HepG2 (cell line): Measurements from ENCODE around the gene TTYH1. TPM values are rescaled to one million over a fixed set of nuclear protein-coding genes. Genes with fewer than 3 reads are reported as not detected.
"Not testable (repeated sequence)": the region's sequence is repeated elsewhere in the genome, so short reads cannot be mapped to it uniquely, and the experiment has no call there.

ENCODE experiments used
- ATAC-seq: fragments of 200-7000 bp; cut with Tn5 transposase; 3 replicates; pipeline ENCODE4 v1.9.1; 2020; ENCODE audit warnings: mild to moderate bottlenecking, moderate library complexity
- BruUV-seq: library from RNA; stranded (reverse); fragments of 400-500 nt; replicated peaks from 2 replicates; lab custom pipeline; 2021; lab: Mats Ljungman, UMichigan
- CTCF ChIA-PET: fragments of 300-600 bp; formaldehyde crosslinking; extraction: SDS; loops from one replicate; lab custom pipeline; 2021; ENCODE audit warnings: low total read pairs, inconsistent platforms, low intra/inter-chr PET ratio; lab: Yijun Ruan, JAX
- POLR2A ChIA-PET: fragments of 350-600 bp; sonication (Branson Sonifier 250); formaldehyde crosslinking; loops from one replicate; lab custom pipeline; 2020; ENCODE audit warnings: antibody characterized with exemption, inconsistent platforms; lab: Yijun Ruan, JAX
- DNase-seq: peaks from one replicate; pipeline ENCODE4 v3.0.0-alpha.2; 2015; ENCODE audit warnings: low spot score
- FAIRE-seq: peaks from 3 replicates; lab custom pipeline; 2011; peaks lifted over from hg19 to GRCh38; lab: Jason Lieb, UNC
- H2AFZ ChIP-seq: one replicate; pipeline ENCODE4 v1.6.1; 2011; ENCODE audit warnings: low read length, inconsistent platforms
- H3K27ac ChIP-seq: fragments of 300-600 bp; 3 replicates; pipeline ENCODE4 v1.8.0; 2011; ENCODE audit warnings: mixed run types, mild to moderate bottlenecking, mixed read lengths, low read length, inconsistent platforms; ENCODE audit not compliant: insufficient read depth; ENCODE audit errors: extremely low read length
- H3K27me3 ChIP-seq, 2 experiments: fragments of 200-600 bp in 1 of 2; 2 replicates in 1 of 2; 3 replicates in 1 of 2; pipeline versions ENCODE4 v1.6.0 to v1.8.0; 2011; ENCODE audit warnings: low read length in 2 of 2, mild to moderate bottlenecking in 2 of 2, moderate library complexity in 2 of 2, inconsistent platforms in 1 of 2; ENCODE audit not compliant: insufficient read depth in 2 of 2, control insufficient read depth in 1 of 2
- H3K36me3 ChIP-seq, 2 experiments: fragments of 200-600 bp in 1 of 2; replicated peaks in 1 of 2; 2 replicates in 1 of 2; 3 replicates in 1 of 2; pipeline versions ENCODE4 v1.5.1 to v1.8.0; 2011; ENCODE audit warnings: low read length in 2 of 2, inconsistent platforms in 1 of 2; ENCODE audit not compliant: insufficient read depth in 2 of 2, control insufficient read depth in 1 of 2
- H3K4me1 ChIP-seq: 2 replicates; pipeline ENCODE4 v1.5.1; 2012; ENCODE audit warnings: low read length, inconsistent platforms; ENCODE audit not compliant: insufficient read depth
- H3K4me2 ChIP-seq: 2 replicates; pipeline ENCODE4 v1.6.0; 2011; ENCODE audit warnings: low read depth, low read length, inconsistent platforms
- H3K4me3 ChIP-seq, 3 experiments: fragments of 200-600 bp in 1 of 3; sonication (generic), shearing (Covaris generic) in 1 of 3; replicated peaks in 1 of 3; 2 replicates each; pipeline ENCODE4 v1.5.1; 2011 to 2016; ENCODE audit warnings: low read length in 3 of 3, inconsistent platforms in 2 of 3, low read depth in 2 of 3, mild to moderate bottlenecking in 2 of 3, control low read depth in 1 of 3, mixed read lengths in 1 of 3; ENCODE audit not compliant: insufficient read depth in 1 of 3
- H3K79me2 ChIP-seq: one replicate; pipeline ENCODE4 v1.6.1; 2011; ENCODE audit warnings: low read length, inconsistent platforms; ENCODE audit not compliant: insufficient read depth
- H3K9ac ChIP-seq: 2 replicates; pipeline ENCODE4 v1.6.0; 2011; ENCODE audit warnings: mild to moderate bottlenecking, low read depth, low read length, inconsistent platforms; ENCODE audit not compliant: insufficient read depth
- H3K9me3 ChIP-seq: 2 replicates; pipeline ENCODE4 v1.5.1; 2012; ENCODE audit warnings: mild to moderate bottlenecking, low read length
- H4K20me1 ChIP-seq: 2 replicates; pipeline ENCODE4 v1.6.0; 2011; ENCODE audit warnings: inconsistent platforms, mild to moderate bottlenecking, low read length, moderate library complexity; ENCODE audit not compliant: insufficient read depth
- MAFF ChIP-seq: IDR thresholded peaks from 2 replicates; pipeline ENCODE4 v1.6.1; 2011; ENCODE audit warnings: low read depth, low read length, improper control_type of control experiment
- MAFK ChIP-seq, 2 experiments: IDR thresholded peaks in 1 of 2; conservative IDR thresholded peaks in 1 of 2; 2 replicates each; pipeline ENCODE4 v1.6.1; 2011; ENCODE audit warnings: improper control_type of control experiment in 2 of 2, low read length in 2 of 2
- PITX1 ChIP-seq: sonication (generic); formaldehyde crosslinking; IDR thresholded peaks from 2 replicates; pipeline ENCODE4 v1.5.1; 2020; ENCODE audit warnings: mild to moderate bottlenecking, missing genetic modification reagents
- ZBTB34 ChIP-seq: sonication (generic); formaldehyde crosslinking; IDR thresholded peaks from 2 replicates; pipeline ENCODE4 v1.8.0; 2022; ENCODE audit warnings: mild to moderate bottlenecking, missing genetic modification reagents
- WGBS: methylation state at CpG from one replicate; pipeline ENCODE4 v1.1.6; 2017; ENCODE audit warnings: low lambda C conversion rate; 5-methylcytosine and 5-hydroxymethylcytosine counted together
- in situ Hi-C: cut with HindIII; loops from 2 replicates; pipeline ENCODE4 v1.10.0; 2017; ENCODE audit warnings: low pct_unique_long_range_greater_than_20kb; ENCODE audit not compliant: extremely low pct_ligation_motif_present
- intact Hi-C: fragments of 100-400 bp; cut with micrococcal nuclease; formaldehyde crosslinking; loops from one replicate; pipeline ENCODE4 v1.10.0; 2022; ENCODE audit not compliant: unreplicated experiment
- polyA plus RNA-seq, 8 experiments: library from polyadenylated mRNA; depleted of rRNA in 3 of 8; stranded (reverse) in 7 of 8; unstranded in 1 of 8; fragments of >200 nt; fragmentation: Illumina TruSeq in 4 of 8; extraction: Trizol in 4 of 8; gene quantifications; 2 replicates each; pipeline versions ENCODE4 v1.2.1 to v1.2.3, GENCODE V29; 2011 to 2016; ENCODE audit warnings: low read depth in 4 of 8, missing spikeins in 1 of 8, mixed read lengths in 1 of 8; ENCODE audit not compliant: insufficient read depth in 1 of 8
- total RNA-seq, 5 experiments: library from RNA; depleted of rRNA; stranded (reverse); fragments of >200 nt; fragmentation: Illumina TruSeq; extraction: Trizol; gene quantifications; 2 replicates each; pipeline ENCODE4 v1.2.3, GENCODE V29; 2016; ENCODE audit warnings: low read depth in 1 of 5

Gene TTYH1
- total and polyA plus RNA-seq, 2 of the 13 experiments (the other 11 are each of a cell fraction or from before 2014, with no cell fraction given): 6.9 to 19.9 TPM

DNA sequence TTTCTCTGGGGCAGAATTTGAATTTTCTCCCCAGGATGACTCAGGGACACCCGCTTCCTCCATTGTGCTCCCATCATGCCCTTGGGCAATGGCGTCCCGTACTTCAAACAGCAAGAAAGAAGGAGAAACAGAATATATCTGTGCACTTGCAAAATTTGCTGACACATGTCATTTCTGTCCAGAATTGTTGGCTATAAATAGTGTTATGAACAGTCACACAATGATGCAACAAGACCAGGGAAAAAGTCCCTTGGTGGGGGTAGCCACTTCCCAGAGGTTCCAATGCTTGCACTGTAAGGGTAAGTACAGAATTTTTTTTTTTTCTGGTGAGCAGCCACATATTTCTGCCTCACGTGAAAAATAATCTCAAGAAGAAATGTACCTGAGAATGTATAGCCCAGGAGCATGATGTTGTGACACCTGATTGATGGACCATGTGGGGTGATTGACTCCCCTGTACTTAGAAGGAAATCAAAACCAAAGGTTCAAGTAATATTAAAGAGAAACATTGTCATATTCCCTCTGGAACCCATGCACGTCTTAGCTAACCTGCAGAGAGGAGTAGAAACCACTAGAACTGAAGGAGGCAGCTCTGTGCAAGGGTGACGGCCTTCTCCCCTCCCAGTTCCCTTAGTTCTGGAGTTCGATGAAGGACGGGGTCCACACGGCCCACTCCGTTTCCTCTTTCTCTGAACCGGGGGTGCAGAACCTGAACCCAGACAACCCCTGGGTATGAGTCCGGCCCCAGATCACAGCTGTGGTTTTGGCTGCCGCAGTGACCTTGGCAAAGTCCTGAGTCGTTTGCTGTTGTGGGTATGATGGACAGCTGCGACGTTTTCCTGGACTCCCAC lies 41.3 kb upstream of the TTYH1 start:
- BruUV-seq: no TSS peak
- FAIRE-seq: no peak
- no peaks in the 10 kb centered on the region for H3K9me3 ChIP-seq
- H2AFZ ChIP-seq: no peak overlapping the region
- H3K4me1 ChIP-seq: peaks cover 5% of the 10 kb centered on the region
- no peak for ATAC-seq
- H3K36me3 ChIP-seq: no peaks in the 10 kb centered on the region
- POLR2A ChIA-PET: no interaction called here
- TF ChIP-seq MAFK (conservative IDR thresholded peaks at IDR 0.05 in 1 of 2, IDR thresholded peaks at IDR 0.05 in 1 of 2; ENCODE audit: low read length in 2 of 2) (peak; percentile 96 to 98), MAFF (peak; percentile 97), PITX1 (CRISPR knock-in tag) (no peak), ZBTB34 (CRISPR knock-in tag) (no peak)
- no peak overlapping the region for H3K4me3 ChIP-seq
- H3K27me3 ChIP-seq: 0 out of 5 replicates have a peak, but pooled peaks cover 0 to under 1% of the 10 kb centered on the region in 2 experiments
- H3K9ac ChIP-seq: no peak overlapping the region
- H3K4me2 ChIP-seq: no peak overlapping the region
- intact Hi-C loops (no loop called here), in situ Hi-C loops (no loop called here)
- no peak for DNase-seq
- WGBS: 56% methylated on average over 8 of the region's 16 CpGs
- H3K79me2 ChIP-seq: no peaks in the 10 kb centered on the region
- CTCF ChIA-PET: no interaction called here
- no peak overlapping the region for H3K27ac ChIP-seq
- no peaks in the 10 kb centered on the region for H4K20me1 ChIP-seq

DNA sequence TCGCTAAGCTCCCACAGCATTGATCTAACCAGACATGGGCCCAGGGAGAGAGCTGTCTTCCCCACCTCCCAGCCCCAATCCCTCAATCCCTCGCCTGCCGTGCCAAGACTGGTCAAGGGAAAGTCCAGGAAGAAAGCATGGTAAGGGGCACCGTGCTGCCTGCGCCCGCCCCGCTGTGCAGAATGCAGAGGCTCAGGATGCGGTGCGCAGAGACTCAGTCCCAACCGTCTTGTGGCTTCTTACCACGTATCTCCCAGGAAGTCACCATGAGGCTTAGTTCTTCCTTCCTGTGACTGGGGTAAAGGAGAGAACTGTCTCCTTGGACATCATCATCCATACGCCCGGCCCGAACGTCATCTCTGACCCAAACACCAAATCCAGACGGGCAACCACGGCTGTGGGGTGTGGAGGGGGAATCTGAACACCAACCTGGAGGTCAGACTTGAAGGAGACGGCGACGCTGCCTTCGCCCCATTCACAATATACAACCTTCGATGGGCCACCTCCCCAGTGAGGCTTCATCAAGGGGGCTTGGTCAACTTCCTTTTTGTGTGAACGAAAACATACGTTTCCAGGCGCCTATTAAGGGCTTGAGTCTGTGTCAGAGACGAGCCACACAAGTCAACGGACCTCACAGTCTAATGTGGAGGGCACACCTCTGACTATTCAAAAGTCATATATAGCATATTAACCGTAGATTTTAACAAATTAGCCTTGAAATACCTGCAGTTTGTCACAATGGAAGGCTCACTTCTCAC lies 39.9 kb upstream of the TTYH1 start:
- H3K27me3 ChIP-seq, H4K20me1 ChIP-seq, H3K36me3 ChIP-seq, CTCF ChIA-PET, H3K9me3 ChIP-seq, FAIRE-seq, H2AFZ ChIP-seq, DNase-seq, H3K4me3 ChIP-seq, H3K4me1 ChIP-seq, intact Hi-C loops, H3K79me2 ChIP-seq, H3K27ac ChIP-seq, POLR2A ChIA-PET, H3K9ac ChIP-seq, H3K4me2 ChIP-seq, ATAC-seq, in situ Hi-C loops, BruUV-seq: not testable (repeated sequence)
- WGBS: 50% methylated on average over 19 of the region's 28 CpGs
